Common myeloid progenitor, CD34-positive (primary cell): ENCODE results near the gene DGUOK.

ENCODE experiments used
- CTCF ChIA-PET: fragments of 350-600 bp; sonication (Branson Sonifier 250); formaldehyde crosslinking; loops from one replicate; lab custom pipeline; 2021; ENCODE audit warnings: antibody characterized with exemption; lab: Charles Lee
- POLR2A ChIA-PET: fragments of 350-600 bp; sonication (Branson Sonifier 250); formaldehyde crosslinking; loops from one replicate; lab custom pipeline; 2021; ENCODE audit warnings: antibody characterized with exemption; lab: Charles Lee
- DNase-seq, 3 donors: peaks; one replicate each; pipeline versions ENCODE4 v3.0.0 to v3.0.0-alpha.2; 2013
- H3K27ac ChIP-seq, 2 experiments: 1 replicate in 1 of 2; 2 replicates in 1 of 2; pipeline ENCODE4 v1.7.0; 2013; ENCODE audit warnings: inconsistent platforms in 2 of 2, low read length in 2 of 2, mild to moderate bottlenecking in 2 of 2, low read depth in 1 of 2, moderate library complexity in 1 of 2; ENCODE audit not compliant: severe bottlenecking in 2 of 2, insufficient read depth in 1 of 2, poor library complexity in 1 of 2
- H3K27me3 ChIP-seq, 5 experiments: replicated peaks in 2 of 5; 1 replicate in 3 of 5; 2 replicates in 2 of 5; pipeline versions ENCODE4 v1.6.1 to v1.7.0; 2013; ENCODE audit warnings: low read length in 4 of 5, mild to moderate bottlenecking in 2 of 5, moderate library complexity in 2 of 5, inconsistent platforms in 1 of 5; ENCODE audit not compliant: insufficient read depth in 5 of 5, control insufficient read depth in 4 of 5
- H3K36me3 ChIP-seq, 4 experiments: 1 replicate in 2 of 4; 2 replicates in 2 of 4; pipeline versions ENCODE4 v1.6.1 to v1.7.0; 2013; ENCODE audit warnings: low read length in 3 of 4, control low read depth in 1 of 4, mild to moderate bottlenecking in 1 of 4; ENCODE audit not compliant: control insufficient read depth in 4 of 4, insufficient read depth in 4 of 4
- H3K4me1 ChIP-seq, 4 experiments: 1 replicate in 3 of 4; 2 replicates in 1 of 4; pipeline versions ENCODE4 v1.6.1 to v1.7.1; 2013; ENCODE audit warnings: low read length in 3 of 4, mild to moderate bottlenecking in 3 of 4, control low read depth in 1 of 4, inconsistent platforms in 1 of 4, moderate library complexity in 1 of 4; ENCODE audit not compliant: control insufficient read depth in 4 of 4, insufficient read depth in 4 of 4; ENCODE audit errors: control extremely low read depth in 1 of 4
- H3K4me3 ChIP-seq, 7 experiments: 1 replicate in 4 of 7; 2 replicates in 3 of 7; pipeline versions ENCODE4 v1.5.1 to v1.7.0; 2013; ENCODE audit warnings: mild to moderate bottlenecking in 7 of 7, low read length in 6 of 7, moderate library complexity in 6 of 7, inconsistent platforms in 2 of 7, low read depth in 2 of 7, control low read depth in 1 of 7; ENCODE audit not compliant: insufficient read depth in 4 of 7, control insufficient read depth in 1 of 7; ENCODE audit errors: extremely low read depth in 1 of 7
- H3K9me3 ChIP-seq, 5 experiments: 1 replicate in 4 of 5; 2 replicates in 1 of 5; pipeline versions ENCODE4 v1.6.1 to v1.7.1; 2013; ENCODE audit warnings: low read length in 4 of 5, mild to moderate bottlenecking in 2 of 5, inconsistent platforms in 1 of 5, low read depth in 1 of 5, moderate library complexity in 1 of 5; ENCODE audit not compliant: control insufficient read depth in 4 of 5, insufficient read depth in 2 of 5; ENCODE audit errors: control extremely low read depth in 1 of 5
- WGBS: methylation state at CpG from one replicate; pipeline ENCODE4 v1.1.5; 2013; ENCODE audit not compliant: insufficient coverage; 5-methylcytosine and 5-hydroxymethylcytosine counted together

Gene DGUOK

GRCh38 chr2:73947412-73948018 lies 20.8 kb downstream of the DGUOK start:
- no peak for DNase-seq
- H3K27ac ChIP-seq: no peak overlapping the region
- H3K4me1 ChIP-seq: peaks cover 4 to 13% (median 8%) of the 10 kb centered on the region in 4 experiments
- 94% methylated on average over 4 of the region's 5 CpGs for WGBS
- ChIA-PET POLR2A (no interaction called here), CTCF (interaction anchor here (1.1 to 2.1 kb wide), 3 partner anchors 9 to 173 kb away, joined by 3 to 7 read pairs (median 5); no protein-coding TSS in a partner anchor)
- H3K9me3 ChIP-seq: no peaks in the 10 kb centered on the region
- H3K4me3 ChIP-seq: no peak overlapping the region
- H3K27me3 ChIP-seq: no peaks in the 10 kb centered on the region
- H3K36me3 ChIP-seq: peaks cover 17 to 74% (median 59%) of the 10 kb centered on the region in 4 experiments

GRCh38 chr2:73949802-73950201 lies 23.1 kb downstream of the DGUOK start:
- POLR2A ChIA-PET: interaction anchor here (0.8 kb wide), 1 partner anchor 23 kb away, joined by 4 read pairs; no protein-coding TSS in a partner anchor
- Histone ChIP-seq H3K27me3 (no peaks in the 10 kb centered on the region), H3K9me3 (no peaks in the 10 kb centered on the region), H3K36me3 (peaks cover 22 to 79% (median 68%) of the 10 kb centered on the region in 4 experiments), H3K27ac (no peak overlapping the region), H3K4me3 (no peak overlapping the region), H3K4me1 (peaks cover 4 to 13% (median 8%) of the 10 kb centered on the region in 4 experiments)
- DNase-seq: no peak
- CTCF ChIA-PET: interaction anchor here (1.7 kb wide), 1 partner anchor 38 kb away, joined by 4 read pairs; no protein-coding TSS in a partner anchor

GRCh38 chr2:73952499-73953446 lies 26.1 kb downstream of the DGUOK start:
- Histone ChIP-seq H3K27me3 (no peaks in the 10 kb centered on the region), H3K4me3 (no peak overlapping the region), H3K9me3 (no peaks in the 10 kb centered on the region), H3K36me3 (peaks cover 27 to 81% (median 65%) of the 10 kb centered on the region in 4 experiments), H3K4me1 (peaks cover 4 to 13% (median 8%) of the 10 kb centered on the region in 4 experiments), H3K27ac (no peak overlapping the region)
- WGBS: 85% methylated on average over 8 of the region's 12 CpGs
- ChIA-PET POLR2A (no interaction called here), CTCF (interaction anchor here (0.8 to 1.7 kb wide), 5 partner anchors 12 to 35 kb away, joined by 3 to 4 read pairs (median 4); no protein-coding TSS in a partner anchor)
- DNase-seq: no peak

- DNase-seq: no peak
- H3K9me3 ChIP-seq: no peaks in the 10 kb centered on the region
- no peaks in the 10 kb centered on the region for H3K27me3 ChIP-seq
- H3K4me1 ChIP-seq: no peaks in the 10 kb centered on the region
- CTCF ChIA-PET: interaction anchor here (0.7 to 2.5 kb wide), 3 partner anchors 9 to 20 kb away, joined by 3 to 10 read pairs (median 3); no protein-coding TSS in a partner anchor
- H3K27ac ChIP-seq: no peak overlapping the region
- WGBS: 92% methylated on average over 5 of the region's 5 CpGs
- no peak overlapping the region for H3K4me3 ChIP-seq
- POLR2A ChIA-PET: interaction anchor here (1.3 kb wide), 1 partner anchor 23 kb away, joined by 4 read pairs; no protein-coding TSS in a partner anchor
- peaks cover 18 to 71% (median 53%) of the 10 kb centered on the region in 4 experiments for H3K36me3 ChIP-seq
These were observed 29.7 kb downstream of the DGUOK start for GRCh38 chr2:73956218-73956865.

GRCh38 chr2:73961274-73961673 lies 34.6 kb downstream of the DGUOK start:
- POLR2A ChIA-PET: no interaction called here
- Histone ChIP-seq H3K27ac (no peak overlapping the region), H3K36me3 (peaks cover 5 to 33% (median 26%) of the 10 kb centered on the region in 4 experiments), H3K27me3 (no peaks in the 10 kb centered on the region), H3K4me3 (no peak overlapping the region), H3K4me1 (no peaks in the 10 kb centered on the region), H3K9me3 (no peaks in the 10 kb centered on the region)
- no peak for DNase-seq
- CTCF ChIA-PET: no interaction called here
- WGBS: 100% methylated on average over 2 of the region's 4 CpGs

GRCh38 chr2:73961823-73962615 lies 35.3 kb downstream of the DGUOK start:
- no peaks in the 10 kb centered on the region for H3K9me3 ChIP-seq
- no peak overlapping the region for H3K4me3 ChIP-seq
- CTCF ChIA-PET: no interaction called here
- WGBS: 97% methylated on average over 10 of the region's 12 CpGs
- no peak for DNase-seq
- H3K27ac ChIP-seq: no peak overlapping the region
- H3K4me1 ChIP-seq: no peaks in the 10 kb centered on the region
- H3K27me3 ChIP-seq: no peaks in the 10 kb centered on the region
- POLR2A ChIA-PET: no interaction called here
- H3K36me3 ChIP-seq: peaks cover 0 to 26% (median 20%) of the 10 kb centered on the region in 4 experiments
